Measurements from ENCODE around the gene MBD2. TPM values are rescaled to one million over a fixed set of nuclear protein-coding genes. Genes with fewer than 3 reads are reported as not detected.
A peak's percentile ranks its signal among the peaks of the same experiment; 100 is the strongest.

MBD2 gene
- total and polyA plus RNA-seq, 7 donors, result 16.0 to 44.7 (median 26.9) TPM

DNA sequence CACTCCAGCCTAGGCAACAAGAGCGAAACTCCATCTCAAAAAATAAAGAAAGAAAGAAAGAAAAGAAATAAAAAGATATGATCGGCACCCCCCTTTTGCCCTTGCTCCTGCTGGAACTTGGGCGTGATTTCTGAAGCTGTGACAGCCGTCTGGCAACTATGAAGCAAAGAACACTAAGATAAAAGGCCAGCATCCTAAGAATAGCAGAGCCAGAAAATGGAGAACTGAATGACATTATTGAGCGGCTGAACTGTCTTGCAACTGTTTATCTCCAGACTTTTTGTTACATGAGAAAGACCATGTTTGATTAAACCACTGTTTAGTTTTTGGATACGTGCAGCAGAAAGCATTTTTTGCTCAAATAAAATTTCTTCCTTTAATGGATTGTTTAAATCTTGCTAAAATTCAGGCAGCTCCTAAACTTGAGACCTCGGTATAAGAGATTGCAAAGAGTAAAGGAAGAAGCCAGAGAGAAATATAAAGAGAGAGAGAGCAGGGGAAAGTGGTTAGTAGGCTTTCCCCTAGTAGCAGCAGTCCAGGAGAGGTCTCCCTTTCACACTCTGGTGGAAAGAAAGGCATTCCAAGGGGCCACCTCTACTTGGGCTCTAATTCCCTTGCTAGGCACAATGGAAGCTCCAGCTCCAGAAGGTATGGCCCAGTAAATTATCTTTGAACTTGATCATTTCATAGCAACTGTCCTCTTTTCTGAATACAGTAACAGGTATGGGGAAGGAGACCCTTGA lies 8.2 kb upstream of the MBD2 start:
- intact Hi-C loops (cut with DNase I), result no loop called here
- no peak overlapping the region for H3K27ac ChIP-seq

DNA sequence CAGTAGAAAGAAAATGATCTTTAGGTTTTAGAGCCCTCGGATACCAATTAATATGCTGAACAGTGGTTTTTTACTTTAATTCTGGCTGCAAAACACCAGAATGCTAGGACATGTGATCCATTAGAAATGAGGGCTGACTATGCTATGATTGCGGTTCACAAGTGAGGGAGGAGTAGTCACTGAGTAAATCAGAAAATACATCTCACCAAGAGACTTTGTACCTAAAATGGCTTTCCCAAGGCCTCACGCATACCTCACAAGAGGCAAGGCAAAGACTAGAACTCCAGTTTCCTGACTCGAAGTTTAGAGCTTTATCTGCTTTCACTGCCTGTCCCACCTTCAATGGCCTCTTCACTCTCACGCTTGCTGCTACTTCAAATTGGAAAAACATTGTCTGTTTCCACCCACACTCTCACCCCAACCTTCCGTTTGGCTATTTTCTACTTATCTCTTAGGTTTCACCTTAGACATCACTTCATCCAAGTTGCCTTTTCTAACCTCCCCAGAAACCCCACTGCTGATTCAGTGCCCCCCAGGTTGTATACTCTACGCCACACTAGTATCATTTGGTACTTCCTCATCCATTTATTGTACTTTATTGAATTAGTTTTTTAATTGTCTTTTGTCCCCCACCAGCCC lies 5.1 kb upstream of the MBD2 start:
- TF ChIP-seq, protein P1, sequence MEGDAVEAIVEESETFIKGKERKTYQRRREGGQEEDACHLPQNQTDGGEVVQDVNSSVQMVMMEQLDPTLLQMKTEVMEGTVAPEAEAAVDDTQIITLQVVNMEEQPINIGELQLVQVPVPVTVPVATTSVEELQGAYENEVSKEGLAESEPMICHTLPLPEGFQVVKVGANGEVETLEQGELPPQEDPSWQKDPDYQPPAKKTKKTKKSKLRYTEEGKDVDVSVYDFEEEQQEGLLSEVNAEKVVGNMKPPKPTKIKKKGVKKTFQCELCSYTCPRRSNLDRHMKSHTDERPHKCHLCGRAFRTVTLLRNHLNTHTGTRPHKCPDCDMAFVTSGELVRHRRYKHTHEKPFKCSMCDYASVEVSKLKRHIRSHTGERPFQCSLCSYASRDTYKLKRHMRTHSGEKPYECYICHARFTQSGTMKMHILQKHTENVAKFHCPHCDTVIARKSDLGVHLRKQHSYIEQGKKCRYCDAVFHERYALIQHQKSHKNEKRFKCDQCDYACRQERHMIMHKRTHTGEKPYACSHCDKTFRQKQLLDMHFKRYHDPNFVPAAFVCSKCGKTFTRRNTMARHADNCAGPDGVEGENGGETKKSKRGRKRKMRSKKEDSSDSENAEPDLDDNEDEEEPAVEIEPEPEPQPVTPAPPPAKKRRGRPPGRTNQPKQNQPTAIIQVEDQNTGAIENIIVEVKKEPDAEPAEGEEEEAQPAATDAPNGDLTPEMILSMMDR (IDR thresholded peaks at IDR 0.05), result no peak
- no peak overlapping the region for H3K4me3 ChIP-seq
- intact Hi-C loops (cut with DNase I), result no loop called here
- H3K36me3 ChIP-seq (ENCODE audit: insufficient read depth in 1 of 2, low read depth in 1 of 2), result no peaks in the 10 kb centered on the region
- no peak for DNase-seq
- H3K9me3 ChIP-seq, result no peaks in the 10 kb centered on the region
- ATAC-seq, result no peak
- WGBS, 3 donors, result 85 to 88% (median 87%) methylated on average over 7 of the region's 7 CpGs
- H3K27me3 ChIP-seq (ENCODE audit: insufficient read depth in 3 of 3, low read length in 2 of 3), result no peaks in the 10 kb centered on the region
- H3K27ac ChIP-seq, result no peak overlapping the region
- H3K4me1 ChIP-seq, result no peaks in the 10 kb centered on the region

More for the DNA sequence above, 8.2 kb upstream of the MBD2 start:
- DNase-seq, result no peak
- 88 to 91% (median 90%) methylated on average over 7 of the region's 7 CpGs for WGBS, 3 donors
- no peaks in the 10 kb centered on the region for H3K27me3 ChIP-seq (ENCODE audit: insufficient read depth in 3 of 3, low read length in 2 of 3)
- no peaks in the 10 kb centered on the region for H3K4me1 ChIP-seq
- no peak for ATAC-seq
- no peak overlapping the region for H3K4me3 ChIP-seq
- TF ChIP-seq, protein P1 (IDR thresholded peaks at IDR 0.05), result no peak
- no peaks in the 10 kb centered on the region for H3K9me3 ChIP-seq
- H3K36me3 ChIP-seq (ENCODE audit: insufficient read depth in 1 of 2, low read depth in 1 of 2), result no peaks in the 10 kb centered on the region

DNA sequence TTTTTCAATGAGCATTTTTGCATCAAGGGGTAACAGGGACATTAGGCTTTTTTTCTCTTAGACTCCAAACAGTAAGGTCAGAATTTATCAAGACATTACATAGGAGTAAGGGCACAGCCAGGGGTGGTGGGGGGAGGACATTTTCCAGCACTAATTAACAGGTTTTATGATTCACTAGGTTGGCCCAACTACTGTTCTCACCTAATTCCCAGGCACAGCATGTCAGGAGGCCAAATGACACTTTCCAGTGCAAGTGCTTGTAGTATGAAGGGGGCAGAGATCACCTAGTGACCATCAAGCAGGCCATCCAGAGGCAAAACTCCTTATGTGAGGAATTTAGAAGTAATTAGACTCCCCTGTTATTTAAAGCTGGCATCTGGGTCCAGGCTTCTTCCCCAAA lies 3.9 kb upstream of the MBD2 start:
- no peak for ATAC-seq
- Histone ChIP-seq H3K4me3 (no peak overlapping the region), H3K36me3 (ENCODE audit: insufficient read depth in 1 of 2, low read depth in 1 of 2) (no peaks in the 10 kb centered on the region), H3K27me3 (ENCODE audit: insufficient read depth in 3 of 3, low read length in 2 of 3) (no peaks in the 10 kb centered on the region), H3K4me1 (peaks cover 2% of the 10 kb centered on the region), H3K9me3 (no peaks in the 10 kb centered on the region), H3K27ac (no peak overlapping the region)
- TF ChIP-seq, protein P1 (IDR thresholded peaks at IDR 0.05), result no peak
- intact Hi-C loops (cut with DNase I), result no loop called here
- no peak for DNase-seq

DNA sequence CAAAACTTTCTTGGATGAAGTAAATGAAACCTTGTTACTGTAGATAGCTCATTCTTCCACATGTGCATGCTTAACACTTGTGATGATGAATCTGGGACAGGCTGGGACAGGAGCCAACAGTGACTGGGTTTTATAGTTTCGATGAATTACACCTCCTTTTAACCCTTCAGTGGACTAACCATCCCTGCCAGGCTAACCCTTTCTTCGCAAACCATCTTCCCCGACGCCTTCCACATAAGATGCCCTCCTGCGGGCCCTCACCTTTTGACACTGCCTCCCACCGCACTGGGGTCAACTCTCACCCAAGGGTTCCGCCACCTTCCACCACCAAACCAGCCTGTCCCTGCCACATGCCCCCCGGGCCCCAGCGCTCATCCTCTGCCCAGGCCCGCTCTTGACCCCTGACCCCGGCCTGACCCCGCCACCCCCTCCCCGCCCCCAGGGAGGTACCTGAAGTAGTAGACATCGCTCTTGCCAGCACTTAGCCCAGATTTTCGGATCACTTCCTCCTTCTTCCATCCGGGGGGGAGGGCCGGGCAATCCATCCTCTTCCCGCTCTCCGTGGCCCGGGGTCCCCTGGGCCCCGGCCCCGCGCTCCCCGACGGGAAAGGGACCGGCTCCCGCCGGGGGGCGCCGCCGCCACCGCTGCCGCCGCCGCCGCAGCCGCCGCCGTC lies 764 bp downstream of the MBD2 start:
- TF ChIP-seq, protein P1 (IDR thresholded peaks at IDR 0.05), result no peak
- H3K36me3 ChIP-seq (ENCODE audit: insufficient read depth in 1 of 2, low read depth in 1 of 2), result no peaks in the 10 kb centered on the region
- DNase-seq (peak; percentile 62 to 66), ATAC-seq (peak in 1 of 4 donors; percentile 18)
- H3K27ac ChIP-seq, result peak overlapping the region; percentile 62
- WGBS, 3 donors, result 1 to 3% (median 2%) methylated on average over 23 to 38 of the region's 39 CpGs
- no peaks in the 10 kb centered on the region for H3K27me3 ChIP-seq (ENCODE audit: insufficient read depth in 3 of 3, low read length in 2 of 3)
- peak overlapping the region; percentile 74 for H3K4me3 ChIP-seq
- H3K9me3 ChIP-seq, result no peaks in the 10 kb centered on the region
- intact Hi-C loops (cut with DNase I), result loop anchor here (1.0 to 5.0 kb wide), 2 partner anchors 44 to 46 kb away; partner anchors contain the start of gene POLI (in 2 of the 2)
- peaks cover 19% of the 10 kb centered on the region for H3K4me1 ChIP-seq

Measured in psoas muscle (tissue), 8 donors.